D721Med (cell line): ENCODE data around the gene SLC6A6.

Experiments used
- DNase-seq: peaks from one replicate; pipeline ENCODE4 v3.0.0; 2011; ENCODE audit warnings: low spot score; ENCODE audit not compliant: insufficient read length
- FAIRE-seq: peaks from 2 replicates; lab custom pipeline; 2011; peaks lifted over from hg19 to GRCh38; lab: Jason Lieb, UNC
- CTCF ChIP-seq: IDR thresholded peaks from 2 replicates; pipeline ENCODE4 v1.5.1; 2012; ENCODE audit warnings: mild to moderate bottlenecking, control low read depth; ENCODE audit not compliant: insufficient read depth; ENCODE audit errors: missing control alignments

SLC6A6 gene

GRCh38 chr3:14503033-14503705, 100.8 kb downstream of the SLC6A6 start:
- TF ChIP-seq CTCF: no peak
- DNase-seq (no peak), FAIRE-seq (no peak)

GRCh38 chr3:14503706-14504065, 101.3 kb downstream of the SLC6A6 start:
- FAIRE-seq: no peak
- no peak for TF ChIP-seq CTCF

DNA sequence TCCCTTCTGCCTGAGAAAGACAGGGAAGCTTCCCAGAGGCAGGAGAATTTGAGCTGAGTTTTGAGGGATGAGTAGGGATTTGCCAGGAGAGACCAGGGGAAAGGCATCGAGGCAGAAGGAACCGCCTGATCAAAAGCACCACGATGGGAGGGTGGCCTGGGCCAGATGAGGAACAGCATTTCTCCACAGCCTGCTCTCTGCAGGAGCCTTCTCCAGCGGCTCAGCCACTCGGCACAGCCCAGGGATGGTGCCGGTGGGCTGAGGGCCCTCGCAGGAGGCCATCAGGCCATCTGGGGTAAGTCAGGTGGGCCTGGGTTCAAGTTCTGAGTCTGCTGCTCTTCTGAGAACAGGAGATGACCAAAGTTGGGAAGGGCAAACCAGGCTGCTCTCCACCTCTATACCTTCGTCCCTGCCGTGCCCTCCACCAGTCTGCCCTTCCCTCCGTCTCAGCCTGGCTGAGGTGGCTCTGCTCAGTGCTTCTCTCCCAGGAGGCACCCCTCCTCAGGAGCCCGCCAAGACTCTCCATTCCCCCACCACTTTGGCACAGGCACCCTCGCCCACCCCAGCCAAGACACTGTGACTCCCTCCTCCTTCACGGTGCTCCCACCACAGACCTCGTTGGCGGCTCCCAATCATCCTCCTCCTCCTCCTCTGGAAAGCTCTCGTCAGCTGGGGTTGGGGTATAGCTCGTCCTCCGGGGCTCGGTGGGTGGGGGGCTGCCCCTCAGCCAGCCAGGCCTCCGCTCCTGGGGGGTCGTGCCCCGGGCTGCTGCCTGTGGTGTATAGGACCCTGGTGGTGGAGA, 102.8 kb downstream of the SLC6A6 start:
- no peak for TF ChIP-seq CTCF
- no peak for FAIRE-seq
- DNase-seq: no peak

More at GRCh38 chr3:14503706-14504065, 101.3 kb downstream of the SLC6A6 start:
- no peak for DNase-seq

DNA sequence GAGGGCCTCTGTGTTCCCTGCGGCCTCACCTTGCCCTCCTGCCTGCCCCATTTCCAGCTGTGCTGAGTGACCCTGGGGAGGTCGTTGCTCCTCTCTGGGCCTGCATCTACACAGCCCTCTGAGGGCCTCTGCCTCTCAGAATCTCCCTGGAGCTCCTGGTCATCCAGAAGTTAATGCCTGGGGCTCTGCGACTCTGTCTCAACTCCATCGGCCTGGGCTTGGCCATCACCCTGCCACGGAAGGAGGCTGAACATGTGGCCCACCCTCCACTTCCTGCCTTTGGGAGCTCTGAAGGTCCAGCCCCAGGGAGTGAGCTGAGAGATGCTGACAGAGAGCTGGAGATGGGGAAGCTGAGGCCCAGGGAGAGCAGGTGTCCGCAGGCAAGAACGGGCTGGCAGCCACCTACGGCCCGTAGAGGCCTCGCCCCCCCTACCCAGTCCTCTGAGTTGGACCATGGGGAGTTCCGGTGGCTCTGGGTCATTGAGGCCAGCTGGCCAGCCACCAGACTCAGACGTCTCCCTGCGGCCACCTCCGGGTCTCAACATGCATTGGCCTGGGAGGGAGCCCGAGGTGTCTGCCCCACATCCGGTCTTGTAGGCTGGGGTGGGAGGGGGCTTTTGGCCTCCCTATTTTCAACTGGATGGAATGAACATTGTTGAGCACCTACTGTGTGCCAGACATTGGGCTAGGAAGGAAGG, 103.5 kb downstream of the SLC6A6 start:
- TF ChIP-seq CTCF: no peak
- FAIRE-seq (no peak), DNase-seq (no peak)

- DNase-seq (no peak), FAIRE-seq (no peak)
- TF ChIP-seq CTCF: no peak
Observed at GRCh38 chr3:14506626-14507304, 104.4 kb downstream of the SLC6A6 start.

DNA sequence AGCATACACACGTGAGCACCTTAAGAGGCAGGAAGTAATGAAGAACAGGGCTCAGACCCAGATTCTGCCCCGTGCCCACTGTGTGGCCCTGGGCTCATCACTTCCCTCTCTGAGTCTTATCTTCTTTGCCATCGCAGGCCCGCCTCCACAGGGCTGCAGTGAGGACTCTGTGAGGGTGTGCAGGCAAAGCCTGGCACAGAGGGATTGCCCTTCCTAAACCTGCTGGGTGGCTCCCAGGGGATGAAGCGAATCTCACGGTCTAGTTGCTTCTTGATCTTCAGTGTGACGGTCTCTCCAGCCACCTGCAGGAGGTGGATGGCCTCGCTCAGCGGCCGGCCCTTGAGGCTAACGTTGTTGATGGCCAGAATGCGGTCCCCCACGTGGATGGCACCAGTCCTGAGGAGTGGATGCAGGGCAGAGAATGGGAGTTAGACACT, 104.9 kb downstream of the SLC6A6 start:
- TF ChIP-seq CTCF: no peak
- DNase-seq (no peak), FAIRE-seq (no peak)
